ENCODE measurements around the gene MFSD11.
"Not testable (repeated sequence)": the region's sequence is repeated elsewhere in the genome, so short reads cannot be mapped to it uniquely, and the experiment has no call there.

The MFSD11 gene

DNA sequence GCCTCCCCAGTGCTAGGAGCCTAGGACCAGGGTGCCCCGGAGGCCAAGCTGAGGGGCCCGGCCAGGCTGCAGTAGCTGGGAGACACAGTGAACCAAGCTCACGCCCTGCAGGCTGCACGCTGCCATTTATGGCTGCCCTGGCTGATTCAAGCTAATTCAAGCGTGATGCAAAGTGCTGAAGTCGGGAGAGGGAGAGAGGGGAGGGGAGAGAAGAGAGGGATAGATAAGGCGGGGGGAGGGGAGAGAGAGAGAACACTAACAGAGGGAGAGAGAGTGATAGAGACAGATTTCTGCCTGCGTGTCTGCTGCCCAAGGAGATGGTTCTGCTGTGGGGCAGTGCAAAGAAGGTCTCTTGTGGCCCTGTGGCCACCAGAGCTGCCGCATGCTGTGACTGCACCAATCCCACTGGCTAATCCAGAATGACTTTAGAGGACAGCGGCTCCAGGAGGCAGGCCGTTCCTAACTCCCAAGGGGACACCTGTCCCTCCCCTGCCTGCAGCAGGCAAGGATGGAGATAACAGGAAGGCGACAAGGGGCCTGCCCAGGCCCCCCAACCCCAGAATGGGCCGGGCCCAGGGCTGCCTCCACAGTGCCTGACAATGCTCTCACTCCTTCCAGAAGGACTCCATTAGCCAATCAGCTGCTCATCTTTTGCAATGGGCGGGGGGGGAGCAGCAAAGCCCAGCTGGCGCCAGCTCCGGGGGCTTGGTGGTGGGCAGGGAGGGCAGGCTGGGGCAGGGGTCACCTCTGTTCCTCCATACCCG is 40.0 kb upstream of the MFSD11 start:
- Histone ChIP-seq H3K18ac (ENCODE audit: low read depth in 1 of 2, low read length in 2 of 2) (peak overlapping the region in 1 of 2 experiments; percentile 44), H2BK12ac (ENCODE audit: low read length in 2 of 2) (peak overlapping the region in 1 of 2 experiments; percentile 26), H3K27ac (ENCODE audit: low read length, poor library complexity, severe bottlenecking) (peak overlapping the region; percentile 47), H3K4me2 (ENCODE audit: low read length, poor library complexity, severe bottlenecking) (no peak overlapping the region), H2BK15ac (ENCODE audit: low read depth, poor library complexity, severe bottlenecking) (no peak overlapping the region), H2AK5ac (ENCODE audit: low read length, severe bottlenecking) (peak overlapping the region; percentile 46), H4K8ac (ENCODE audit: low read length) (peak overlapping the region; percentile 41), H3K9me3 (ENCODE audit: control insufficient read depth, low read length) (no peaks in the 10 kb centered on the region), H3K36me3 (ENCODE audit: control insufficient read depth in 1 of 2, insufficient read depth in 2 of 2, low read depth in 1 of 2, low read length in 2 of 2) (peaks cover 0 to 6% of the 10 kb centered on the region in 2 experiments), H3K79me1 (replicated peaks; ENCODE audit: low read length, poor library complexity, severe bottlenecking) (peaks cover 4% of the 10 kb centered on the region), H2BK5ac (ENCODE audit: low read depth, low read length, poor library complexity, severe bottlenecking) (no peak overlapping the region), H3K14ac (ENCODE audit: low read length in 2 of 2) (peak overlapping the region in 1 of 2 experiments; percentile 30), H3K4me1 (ENCODE audit: control insufficient read depth, insufficient read depth, low read depth, low read length) (peaks cover 62% of the 10 kb centered on the region), H2BK120ac (ENCODE audit: low read depth, low read length) (no peak overlapping the region), H3K23ac (ENCODE audit: low read length in 2 of 2) (no peak overlapping the region), H3K4me3 (ENCODE audit: insufficient read depth in 1 of 2, low read depth in 1 of 2, low read length in 2 of 2) (peak overlapping the region in 1 of 2 experiments; percentile 32), H2AFZ (ENCODE audit: low read depth, low read length) (no peak overlapping the region), H3K4ac (ENCODE audit: low read depth in 1 of 2, low read length in 2 of 2) (peak overlapping the region; percentile 29 to 36), H4K91ac (ENCODE audit: low read length) (peak overlapping the region; percentile 24), H3K27me3 (ENCODE audit: control insufficient read depth in 1 of 2, insufficient read depth in 1 of 2, low read length in 2 of 2) (no peaks in the 10 kb centered on the region), H3K9ac (ENCODE audit: low read length) (peak overlapping the region; percentile 69)
- DNase-seq = peak; percentile 77
- 43% methylated on average over 17 of the region's 17 CpGs for WGBS

DNA sequence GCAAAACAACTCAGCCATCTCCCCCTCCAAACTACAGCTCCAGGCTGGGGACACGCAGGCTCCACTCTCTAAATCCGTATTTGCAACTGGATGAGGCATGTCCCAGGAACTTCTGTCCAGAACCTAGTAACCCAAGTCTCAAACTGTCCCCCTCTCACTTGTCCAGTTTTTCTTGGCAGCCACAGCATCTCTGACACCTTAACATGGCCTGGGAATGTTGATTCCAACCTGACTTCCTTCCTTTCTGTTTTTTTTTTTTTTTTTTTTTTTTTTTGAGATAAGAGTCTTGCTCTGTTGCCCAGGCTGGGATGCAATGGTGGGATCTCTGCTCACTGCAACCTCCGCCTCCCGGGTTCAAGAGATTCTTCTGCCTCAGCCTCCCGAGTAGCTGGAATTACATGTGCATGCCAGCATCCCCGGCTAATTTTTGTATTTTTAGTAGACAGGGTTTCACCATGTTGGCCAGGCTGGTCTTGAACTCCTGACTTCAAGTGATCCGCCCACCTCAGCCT is 39.4 kb upstream of the MFSD11 start:
- peak overlapping the region in 1 of 2 experiments; percentile 29 for H3K4ac ChIP-seq (ENCODE audit: low read depth in 1 of 2, low read length in 2 of 2)
- not testable (repeated sequence) for DNase-seq; H3K36me3 ChIP-seq (ENCODE audit: control insufficient read depth in 1 of 2, insufficient read depth in 2 of 2, low read depth in 1 of 2, low read length in 2 of 2); H3K79me1 ChIP-seq (replicated peaks; ENCODE audit: low read length, poor library complexity, severe bottlenecking); H2BK15ac ChIP-seq (ENCODE audit: low read depth, poor library complexity, severe bottlenecking); H3K9ac ChIP-seq (ENCODE audit: low read length); H3K9me3 ChIP-seq (ENCODE audit: control insufficient read depth, low read length); H3K4me3 ChIP-seq (ENCODE audit: insufficient read depth in 1 of 2, low read depth in 1 of 2, low read length in 2 of 2); H2BK12ac ChIP-seq (ENCODE audit: low read length in 2 of 2); H2BK120ac ChIP-seq (ENCODE audit: low read depth, low read length); H3K27ac ChIP-seq (ENCODE audit: low read length, poor library complexity, severe bottlenecking); H3K23ac ChIP-seq (ENCODE audit: low read length in 2 of 2); H3K4me2 ChIP-seq (ENCODE audit: low read length, poor library complexity, severe bottlenecking); H4K91ac ChIP-seq (ENCODE audit: low read length); H2BK5ac ChIP-seq (ENCODE audit: low read depth, low read length, poor library complexity, severe bottlenecking); H3K14ac ChIP-seq (ENCODE audit: low read length in 2 of 2); H3K27me3 ChIP-seq (ENCODE audit: control insufficient read depth in 1 of 2, insufficient read depth in 1 of 2, low read length in 2 of 2); H2AFZ ChIP-seq (ENCODE audit: low read depth, low read length)
- H2AK5ac ChIP-seq (ENCODE audit: low read length, severe bottlenecking) = peak overlapping the region; percentile 46
- peaks cover 63% of the 10 kb centered on the region for H3K4me1 ChIP-seq (ENCODE audit: control insufficient read depth, insufficient read depth, low read depth, low read length)
- H3K18ac ChIP-seq (ENCODE audit: low read depth in 1 of 2, low read length in 2 of 2) = peak overlapping the region in 1 of 2 experiments; percentile 44
- WGBS = 96% methylated on average over 7 of the region's 7 CpGs
- H4K8ac ChIP-seq (ENCODE audit: low read length) = peak overlapping the region; percentile 41

DNA sequence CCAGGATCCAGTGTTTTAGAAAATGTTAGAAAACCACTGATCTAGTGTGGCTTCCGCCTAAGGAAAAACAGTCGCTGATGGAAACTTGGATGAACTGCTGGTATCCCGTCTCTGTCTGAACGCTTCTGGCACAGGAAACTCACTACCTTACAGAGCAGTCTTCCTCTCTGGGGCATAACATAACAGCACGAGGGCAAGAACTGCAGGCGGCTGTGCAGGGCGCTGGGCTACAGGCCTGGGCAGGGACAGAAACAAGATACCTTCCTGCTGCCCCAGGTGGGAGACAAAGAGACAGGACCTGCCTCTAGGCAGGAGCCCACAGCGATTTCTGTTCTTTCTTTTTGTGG is 37.7 kb upstream of the MFSD11 start:
- H3K36me3 ChIP-seq (ENCODE audit: control insufficient read depth in 1 of 2, insufficient read depth in 2 of 2, low read depth in 1 of 2, low read length in 2 of 2) = peaks cover 0 to 5% of the 10 kb centered on the region in 2 experiments
- peak overlapping the region; percentile 44 for H2BK15ac ChIP-seq (ENCODE audit: low read depth, poor library complexity, severe bottlenecking)
- no peaks in the 10 kb centered on the region for H3K79me1 ChIP-seq (replicated peaks; ENCODE audit: low read length, poor library complexity, severe bottlenecking)
- DNase-seq = no peak
- peak overlapping the region in 1 of 2 experiments; percentile 55 for H3K14ac ChIP-seq (ENCODE audit: low read length in 2 of 2)
- H3K27ac ChIP-seq (ENCODE audit: low read length, poor library complexity, severe bottlenecking) = peak overlapping the region; percentile 92
- H3K9ac ChIP-seq (ENCODE audit: low read length) = peak overlapping the region; percentile 87
- no peaks in the 10 kb centered on the region for H3K27me3 ChIP-seq (ENCODE audit: control insufficient read depth in 1 of 2, insufficient read depth in 1 of 2, low read length in 2 of 2)
- no peak overlapping the region for H3K4me2 ChIP-seq (ENCODE audit: low read length, poor library complexity, severe bottlenecking)
- peak overlapping the region in 1 of 2 experiments; percentile 29 for H2BK12ac ChIP-seq (ENCODE audit: low read length in 2 of 2)
- no peak overlapping the region for H3K4ac ChIP-seq (ENCODE audit: low read depth in 1 of 2, low read length in 2 of 2)
- peak overlapping the region; percentile 31 for H4K91ac ChIP-seq (ENCODE audit: low read length)
- no peaks in the 10 kb centered on the region for H3K9me3 ChIP-seq (ENCODE audit: control insufficient read depth, low read length)
- H2AFZ ChIP-seq (ENCODE audit: low read depth, low read length) = no peak overlapping the region
- peak overlapping the region; percentile 65 for H4K8ac ChIP-seq (ENCODE audit: low read length)
- peak overlapping the region in 1 of 2 experiments; percentile 70 for H3K4me3 ChIP-seq (ENCODE audit: insufficient read depth in 1 of 2, low read depth in 1 of 2, low read length in 2 of 2)
- H3K23ac ChIP-seq (ENCODE audit: low read length in 2 of 2) = peak overlapping the region in 1 of 2 experiments; percentile 23
- no peak overlapping the region for H2BK120ac ChIP-seq (ENCODE audit: low read depth, low read length)
- H2BK5ac ChIP-seq (ENCODE audit: low read depth, low read length, poor library complexity, severe bottlenecking) = peak overlapping the region; percentile 69
- peak overlapping the region; percentile 4 for H2AK5ac ChIP-seq (ENCODE audit: low read length, severe bottlenecking)
- H3K18ac ChIP-seq (ENCODE audit: low read depth in 1 of 2, low read length in 2 of 2) = peak overlapping the region in 1 of 2 experiments; percentile 67
- WGBS = 73% methylated on average over 8 of the region's 8 CpGs
- H3K4me1 ChIP-seq (ENCODE audit: control insufficient read depth, insufficient read depth, low read depth, low read length) = peaks cover 55% of the 10 kb centered on the region
